Measurements from ENCODE around the gene SNX9. TPM values are rescaled to one million over a fixed set of nuclear protein-coding genes. Genes with fewer than 3 reads are reported as not detected.

Gene SNX9
- total RNA-seq, 1 experiment from 2014 or later = 27.4 TPM

DNA sequence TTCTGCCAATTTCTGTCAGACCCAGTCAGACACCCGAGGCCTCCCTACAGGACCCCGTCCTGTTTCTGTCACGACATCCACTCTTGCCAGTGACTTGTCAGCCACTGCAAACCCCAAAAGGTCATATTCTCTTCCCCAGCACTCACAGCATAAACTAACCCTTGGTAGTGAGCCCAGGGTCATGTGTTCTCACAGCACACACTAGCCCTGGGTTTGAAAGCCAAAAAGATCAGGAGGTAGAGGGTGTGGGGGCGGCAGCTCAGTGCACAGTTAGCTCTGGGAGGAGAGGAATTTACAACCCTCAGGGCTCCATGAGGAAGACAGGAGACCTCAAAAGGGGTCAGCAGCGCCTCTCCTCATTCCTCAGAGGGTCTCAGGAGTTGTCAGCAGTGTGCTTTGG lies 9.9 kb upstream of the SNX9 start:
- ChIA-PET POLR2A (no interaction called here), CTCF (no interaction called here)
- Mint-ChIP-seq H3K27ac (ENCODE audit: unreplicated experiment) (no peak overlapping the region), H3K27me3 (ENCODE audit: insufficient read depth, unreplicated experiment) (no peaks in the 10 kb centered on the region), H3K4me1 (ENCODE audit: low read depth, unreplicated experiment) (no peaks in the 10 kb centered on the region), H3K4me3 (ENCODE audit: unreplicated experiment) (no peak overlapping the region), H3K9me3 (ENCODE audit: unreplicated experiment) (no peaks in the 10 kb centered on the region), H3K36me3 (ENCODE audit: insufficient read depth, unreplicated experiment) (no peaks in the 10 kb centered on the region)
- no peak for DNase-seq
- no peaks in the 10 kb centered on the region for H3K36me3 ChIP-seq (ENCODE audit: control insufficient read depth, insufficient read depth, low read length)
- H3K27me3 ChIP-seq (replicated peaks; ENCODE audit: control insufficient read depth, insufficient read depth, low read length) = no peaks in the 10 kb centered on the region
- no peak overlapping the region for H3K4me3 ChIP-seq (ENCODE audit: low read depth, low read length)
- TF ChIP-seq, protein P1, sequence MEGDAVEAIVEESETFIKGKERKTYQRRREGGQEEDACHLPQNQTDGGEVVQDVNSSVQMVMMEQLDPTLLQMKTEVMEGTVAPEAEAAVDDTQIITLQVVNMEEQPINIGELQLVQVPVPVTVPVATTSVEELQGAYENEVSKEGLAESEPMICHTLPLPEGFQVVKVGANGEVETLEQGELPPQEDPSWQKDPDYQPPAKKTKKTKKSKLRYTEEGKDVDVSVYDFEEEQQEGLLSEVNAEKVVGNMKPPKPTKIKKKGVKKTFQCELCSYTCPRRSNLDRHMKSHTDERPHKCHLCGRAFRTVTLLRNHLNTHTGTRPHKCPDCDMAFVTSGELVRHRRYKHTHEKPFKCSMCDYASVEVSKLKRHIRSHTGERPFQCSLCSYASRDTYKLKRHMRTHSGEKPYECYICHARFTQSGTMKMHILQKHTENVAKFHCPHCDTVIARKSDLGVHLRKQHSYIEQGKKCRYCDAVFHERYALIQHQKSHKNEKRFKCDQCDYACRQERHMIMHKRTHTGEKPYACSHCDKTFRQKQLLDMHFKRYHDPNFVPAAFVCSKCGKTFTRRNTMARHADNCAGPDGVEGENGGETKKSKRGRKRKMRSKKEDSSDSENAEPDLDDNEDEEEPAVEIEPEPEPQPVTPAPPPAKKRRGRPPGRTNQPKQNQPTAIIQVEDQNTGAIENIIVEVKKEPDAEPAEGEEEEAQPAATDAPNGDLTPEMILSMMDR (IDR thresholded peaks at IDR 0.05; ENCODE audit: insufficient read depth in 1 of 2, low read depth in 1 of 2, low read length in 1 of 2, severe bottlenecking in 1 of 2, unreplicated experiment in 1 of 2) = no peak
- no TSS peak for BruUV-seq (replicated peaks)
- no peaks in the 10 kb centered on the region; the same call in 1 of the 2 replicates for H3K4me1 ChIP-seq
- intact Hi-C loops (cut with micrococcal nuclease; ENCODE audit: unreplicated experiment) = no loop called here
- H3K9me3 ChIP-seq = no peaks in the 10 kb centered on the region

- H3K27me3 ChIP-seq (replicated peaks; ENCODE audit: control insufficient read depth, insufficient read depth, low read length) = no peaks in the 10 kb centered on the region
- intact Hi-C loops (cut with micrococcal nuclease; ENCODE audit: unreplicated experiment) = no loop called here
- BruUV-seq (replicated peaks) = no TSS peak
- ChIA-PET POLR2A (no interaction called here), CTCF (no interaction called here)
- DNase-seq = no peak
- H3K36me3 ChIP-seq (ENCODE audit: control insufficient read depth, insufficient read depth, low read length) = no peaks in the 10 kb centered on the region
- TF ChIP-seq, protein P1 (IDR thresholded peaks at IDR 0.05; ENCODE audit: insufficient read depth in 1 of 2, low read depth in 1 of 2, low read length in 1 of 2, severe bottlenecking in 1 of 2, unreplicated experiment in 1 of 2) = no peak
- no peaks in the 10 kb centered on the region; the same call in 1 of the 2 replicates for H3K4me1 ChIP-seq
- Mint-ChIP-seq H3K27ac (ENCODE audit: unreplicated experiment) (no peak overlapping the region), H3K4me1 (ENCODE audit: low read depth, unreplicated experiment) (no peaks in the 10 kb centered on the region), H3K4me3 (ENCODE audit: unreplicated experiment) (no peak overlapping the region), H3K36me3 (ENCODE audit: insufficient read depth, unreplicated experiment) (no peaks in the 10 kb centered on the region), H3K27me3 (ENCODE audit: insufficient read depth, unreplicated experiment) (no peaks in the 10 kb centered on the region), H3K9me3 (ENCODE audit: unreplicated experiment) (no peaks in the 10 kb centered on the region)
- H3K9me3 ChIP-seq = no peaks in the 10 kb centered on the region
- H3K4me3 ChIP-seq (ENCODE audit: low read depth, low read length) = no peak overlapping the region
Observed at GRCh38 chr6:157813750-157814455, 9.1 kb upstream of the SNX9 start.

GRCh38 chr6:157814883-157815282 lies 8.2 kb upstream of the SNX9 start:
- H3K9me3 Mint-ChIP-seq (ENCODE audit: unreplicated experiment) = no peaks in the 10 kb centered on the region
- no peak overlapping the region for H3K27ac Mint-ChIP-seq (ENCODE audit: unreplicated experiment)
- H3K36me3 Mint-ChIP-seq (ENCODE audit: insufficient read depth, unreplicated experiment) = no peaks in the 10 kb centered on the region
- no peaks in the 10 kb centered on the region for H3K4me1 Mint-ChIP-seq (ENCODE audit: low read depth, unreplicated experiment)
- TF ChIP-seq, protein P1 (IDR thresholded peaks at IDR 0.05; ENCODE audit: insufficient read depth in 1 of 2, low read depth in 1 of 2, low read length in 1 of 2, severe bottlenecking in 1 of 2, unreplicated experiment in 1 of 2) = no peak
- intact Hi-C loops (cut with micrococcal nuclease; ENCODE audit: unreplicated experiment) = no loop called here
- Histone ChIP-seq H3K9me3 (no peaks in the 10 kb centered on the region), H3K4me3 (ENCODE audit: low read depth, low read length) (no peak overlapping the region), H3K36me3 (ENCODE audit: control insufficient read depth, insufficient read depth, low read length) (no peaks in the 10 kb centered on the region), H3K27me3 (replicated peaks; ENCODE audit: control insufficient read depth, insufficient read depth, low read length) (no peaks in the 10 kb centered on the region), H3K4me1 (no peaks in the 10 kb centered on the region; the same call in 1 of the 2 replicates)
- CTCF ChIA-PET = no interaction called here
- no peak for DNase-seq
- no peak overlapping the region for H3K4me3 Mint-ChIP-seq (ENCODE audit: unreplicated experiment)
- no peaks in the 10 kb centered on the region for H3K27me3 Mint-ChIP-seq (ENCODE audit: insufficient read depth, unreplicated experiment)
- POLR2A ChIA-PET = no interaction called here
- no TSS peak for BruUV-seq (replicated peaks)

Data from Caco-2 (cell line).